Upper lobe of left lung (tissue), 6 donors: Measurements from ENCODE around the gene EEF1A2. TPM values are rescaled to one million over a fixed set of nuclear protein-coding genes. Genes with fewer than 3 reads are reported as not detected.

ENCODE experiments used
- ATAC-seq, 2 donors: fragments of 200-7000 bp; cut with Tn5 transposase; one replicate each; pipeline ENCODE4 v1.9.1; 2022; ENCODE audit warnings: mild to moderate bottlenecking in 2 of 2, moderate library complexity in 2 of 2; ENCODE audit not compliant: low FRiP score in 2 of 2
- DNase-seq, 2 donors: peaks; one replicate each; pipeline ENCODE4 v3.0.0-alpha.2; 2019 to 2020
- H3K27ac ChIP-seq, 4 donors: fragments of 200-600 bp; sonication (generic); one replicate each; pipeline ENCODE4 v1.5.1; 2016 to 2019
- H3K27me3 ChIP-seq, 4 donors: fragments of 200-600 bp; sonication (generic); one replicate each; pipeline ENCODE4 v1.5.1; 2017 to 2019
- H3K36me3 ChIP-seq, 4 donors: fragments of 200-600 bp; sonication (generic); one replicate each; pipeline ENCODE4 v1.5.1; 2016 to 2019
- H3K4me1 ChIP-seq, 4 donors: fragments of 200-600 bp; sonication (generic); one replicate each; pipeline ENCODE4 v1.5.1; 2018 to 2019
- H3K4me3 ChIP-seq, 4 donors: fragments of 200-600 bp; sonication (generic); one replicate each; pipeline ENCODE4 v1.5.1; 2017 to 2019; ENCODE audit warnings: mild to moderate bottlenecking in 2 of 4, moderate library complexity in 1 of 4
- H3K9me3 ChIP-seq, 4 donors: fragments of 200-600 bp; sonication (generic); one replicate each; pipeline ENCODE4 v1.5.1; 2018 to 2019
- CTCF ChIP-seq, 6 experiments: fragments of 450-650 bp in 4 of 6; fragments of 200-600 bp in 2 of 6; sonication (generic) in 2 of 6; IDR thresholded peaks; one replicate each; pipeline ENCODE4 v1.5.1; 2016 to 2019; ENCODE audit warnings: antibody characterized with exemption in 6 of 6
- EP300 ChIP-seq, 4 donors: sonication (generic); formaldehyde crosslinking; IDR thresholded peaks; one replicate each; pipeline ENCODE4 v1.5.1; 2017; ENCODE audit warnings: antibody characterized with exemption in 4 of 4, control low read depth in 2 of 4
- POLR2A ChIP-seq, 4 donors: fragments of 450-650 bp; IDR thresholded peaks; one replicate each; pipeline ENCODE4 v1.5.1; 2016 to 2017; ENCODE audit warnings: antibody characterized with exemption in 4 of 4, mild to moderate bottlenecking in 2 of 4
- POLR2AphosphoS5 ChIP-seq, 2 donors: sonication (generic); formaldehyde crosslinking; IDR thresholded peaks; one replicate each; pipeline ENCODE4 v1.5.1; 2017; ENCODE audit warnings: antibody characterized with exemption in 2 of 2
- WGBS, 2 donors: methylation state at CpG; one replicate each; pipeline ENCODE4 v1.1.5; 2017 to 2018; 5-methylcytosine and 5-hydroxymethylcytosine counted together
- total RNA-seq, 6 donors: library from RNA; depleted of rRNA in 4 of 6; stranded (reverse); fragments of >200 nt in 4 of 6; gene quantifications; one replicate each; pipeline versions ENCODE4 v1.1.0 to v1.2.1, GENCODE V29; 2016 to 2021
- donor health status: DM: no; HTN: no; CAD: no; lungs with moderate emphysema.
- donor health status: DM: no; HTN: yes; CAD: no; lungs with severe emphysema.

EEF1A2 gene
- 1 to 10 TPM in 2 of 6 donors, under 1 TPM in 2, not detected in 2; 0.61 to 1.6 (median 1.1) TPM for total RNA-seq

- 1% methylated on average over 17 of the region's 58 CpGs; no CpG with 5 or more reads in 1 of the 2 donors for WGBS, 2 donors
These were observed at the start of gene EEF1A2 for GRCh38 chr20:63498960-63499337. Gene EEF1A2, minus strand, starts transcription at chr20:63499083. Its CDS starts 1,320 bp downstream, at chr20:63497763.

DNA sequence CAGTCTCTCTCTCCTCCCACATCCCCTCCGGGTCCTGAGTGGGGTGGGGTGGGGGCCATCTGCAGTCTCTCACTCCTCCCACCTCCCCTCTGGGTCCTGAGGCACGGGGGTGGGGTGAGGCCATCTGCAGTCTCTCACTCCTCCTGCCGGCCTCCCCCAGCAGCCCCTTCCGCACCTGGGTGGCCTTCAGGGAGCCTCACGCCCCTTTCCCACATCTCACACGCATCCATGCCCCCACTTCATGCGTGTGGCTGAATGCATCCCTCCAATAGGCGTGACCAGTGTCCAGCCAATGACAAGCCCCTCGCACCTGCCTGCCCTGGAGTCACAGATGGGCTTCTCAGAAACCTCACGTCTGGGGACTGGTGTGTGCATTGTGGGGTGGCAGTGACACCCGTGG, 49.7 kb upstream of the EEF1A2 start:
- ATAC-seq = no peak
- Histone ChIP-seq H3K4me3 (no peak overlapping the region), H3K36me3 (no peaks in the 10 kb centered on the region), H3K27ac (no peak overlapping the region), H3K9me3 (no peaks in the 10 kb centered on the region), H3K27me3 (peaks cover 0 to 27% (median 5%) of the 10 kb centered on the region in 4 donors), H3K4me1 (peaks cover 3 to 22% (median 11%) of the 10 kb centered on the region in 4 donors)
- peak in 1 of 2 donors; percentile 49 for DNase-seq
- 48 to 54% methylated on average over 10 to 11 of the region's 11 CpGs for WGBS, 2 donors
- TF ChIP-seq POLR2AphosphoS5 (IDR thresholded peaks at IDR 0.05) (no peak), POLR2A (IDR thresholded peaks at IDR 0.05) (no peak)

More at GRCh38 chr20:63498960-63499337, at the start of gene EEF1A2:
- Histone ChIP-seq H3K4me3 (peak within 1 kb of the TSS in 3 of 4 donors; percentile 36 to 49 (median 47)), H3K27ac (no peak within 1 kb of the TSS), H3K36me3 (no peaks in the 10 kb centered on the region), H3K4me1 (peaks cover 21 to 37% (median 23%) of the 10 kb centered on the region in 4 donors), H3K27me3 (peaks cover 0 to 43% (median 24%) of the 10 kb centered on the region in 4 donors), H3K9me3 (no peaks in the 10 kb centered on the region)
- ATAC-seq = peak in 1 of 2 donors; percentile 18
- peak in 1 of 2 donors; percentile 91 for DNase-seq
- TF ChIP-seq CTCF (IDR thresholded peaks at IDR 0.05) (peak in 3 of 6 experiments; percentile 8 to 24 (median 22)), POLR2AphosphoS5 (IDR thresholded peaks at IDR 0.05) (no peak)

GRCh38 chr20:63547725-63548480, 49.0 kb upstream of the EEF1A2 start, which contains the start of gene SRMS:
Gene SRMS, minus strand, starts transcription at chr20:63547749. Its CDS starts 286 bp downstream, at chr20:63547463.
- no peaks in the 10 kb centered on the region for H3K9me3 ChIP-seq
- no peak for TF ChIP-seq POLR2A (IDR thresholded peaks at IDR 0.05)
- TF ChIP-seq EP300 (IDR thresholded peaks at IDR 0.05) = no peak
- TF ChIP-seq POLR2AphosphoS5 (IDR thresholded peaks at IDR 0.05) = no peak
- TF ChIP-seq CTCF (IDR thresholded peaks at IDR 0.05) = no peak
- H3K27ac ChIP-seq = no peak within 1 kb of the TSS
- ATAC-seq (no peak), DNase-seq (peak in 1 of 2 donors; percentile 58)
- H3K27me3 ChIP-seq = peaks cover 0 to 27% (median 5%) of the 10 kb centered on the region in 4 donors
- H3K4me3 ChIP-seq = no peak within 1 kb of the TSS
- H3K4me1 ChIP-seq = peaks cover under 1 to 16% (median 4%) of the 10 kb centered on the region in 4 donors
- no peaks in the 10 kb centered on the region for H3K36me3 ChIP-seq
- 74 to 88% methylated on average over 6 to 24 of the region's 35 CpGs for WGBS, 2 donors

DNA sequence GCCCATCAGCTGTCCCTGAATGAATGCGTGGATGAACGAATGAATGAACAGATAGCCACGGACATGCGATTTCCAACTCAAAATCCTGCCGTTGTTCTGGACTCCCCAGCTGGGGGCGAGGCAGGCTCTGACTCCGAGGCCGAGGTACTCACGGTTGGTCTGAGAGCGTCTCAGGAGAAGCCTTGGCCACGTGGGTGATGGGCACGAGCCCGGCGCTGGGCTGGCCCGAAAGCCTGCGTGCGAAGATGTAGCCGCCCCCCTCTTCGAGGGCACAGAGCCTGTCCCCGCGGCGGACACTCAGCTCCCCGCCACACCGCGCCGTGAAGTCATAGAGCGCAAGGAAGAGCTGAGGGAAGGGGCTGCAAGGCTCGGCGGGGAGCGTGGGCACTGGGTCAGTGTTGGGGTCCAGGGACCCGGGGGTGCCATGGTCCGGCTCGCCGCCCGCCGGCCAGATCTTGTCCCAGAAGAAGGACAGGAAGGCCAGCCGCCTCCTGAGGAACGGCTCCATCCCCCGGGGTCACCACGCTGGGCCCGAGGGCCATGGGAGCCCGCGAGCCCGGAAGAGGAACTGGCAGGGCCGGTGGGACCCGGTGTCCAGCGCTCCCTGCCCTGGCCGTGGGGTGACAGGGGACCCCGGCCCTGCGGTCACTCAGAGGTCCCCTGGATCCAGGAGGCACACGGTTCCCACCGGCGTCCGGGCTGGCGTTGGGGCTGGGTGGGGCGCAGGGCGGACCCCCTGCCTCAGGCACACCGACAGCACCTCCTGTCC, 48.3 kb upstream of the EEF1A2 start:
- TF ChIP-seq POLR2AphosphoS5 (IDR thresholded peaks at IDR 0.05) (no peak), CTCF (IDR thresholded peaks at IDR 0.05) (no peak), POLR2A (IDR thresholded peaks at IDR 0.05) (no peak), EP300 (IDR thresholded peaks at IDR 0.05) (no peak)
- no peak for ATAC-seq
- no peak overlapping the region for H3K4me3 ChIP-seq
- H3K36me3 ChIP-seq = no peaks in the 10 kb centered on the region
- H3K27me3 ChIP-seq = peaks cover 0 to 27% (median 5%) of the 10 kb centered on the region in 4 donors
- H3K9me3 ChIP-seq = no peaks in the 10 kb centered on the region
- DNase-seq = peak in 1 of 2 donors; percentile 82
- 48 to 60% methylated on average over 8 to 42 of the region's 58 CpGs for WGBS, 2 donors
- H3K4me1 ChIP-seq = peaks cover 0 to 11% (median 0%) of the 10 kb centered on the region in 4 donors
- no peak overlapping the region for H3K27ac ChIP-seq
